Fibroblast of the aortic adventitia (primary cell): ENCODE data around the gene TSPAN14. TPM values are rescaled to one million over a fixed set of nuclear protein-coding genes. Genes with fewer than 3 reads are reported as not detected.
"Not testable (repeated sequence)": the region's sequence is repeated elsewhere in the genome, so short reads cannot be mapped to it uniquely, and the experiment has no call there.

Experiments used
- DNase-seq: peaks from one replicate; pipeline ENCODE4 v3.0.0-alpha.2; 2010; ENCODE audit warnings: low read depth
- H3K4me3 ChIP-seq: 2 replicates; pipeline ENCODE4 v1.5.1; 2011; ENCODE audit warnings: low read depth, mild to moderate bottlenecking, control low read depth, low read length, moderate library complexity
- total RNA-seq: library from RNA; depleted of rRNA; stranded (reverse); fragments of >200 nt; gene quantifications from 2 replicates; pipeline ENCODE4 v1.2.3, GENCODE V29; 2012; ENCODE audit warnings: low replicate concordance
- TF ChIP-seq, protein P1 (sequence below): IDR thresholded peaks from 2 replicates; pipeline ENCODE4 v1.5.1; 2011; ENCODE audit warnings: mild to moderate bottlenecking, low read length, control low read depth, inconsistent platforms; ENCODE audit not compliant: insufficient read depth

Gene TSPAN14
- total RNA-seq, 1 donor, result 21.3 TPM

- TF ChIP-seq, protein P1, sequence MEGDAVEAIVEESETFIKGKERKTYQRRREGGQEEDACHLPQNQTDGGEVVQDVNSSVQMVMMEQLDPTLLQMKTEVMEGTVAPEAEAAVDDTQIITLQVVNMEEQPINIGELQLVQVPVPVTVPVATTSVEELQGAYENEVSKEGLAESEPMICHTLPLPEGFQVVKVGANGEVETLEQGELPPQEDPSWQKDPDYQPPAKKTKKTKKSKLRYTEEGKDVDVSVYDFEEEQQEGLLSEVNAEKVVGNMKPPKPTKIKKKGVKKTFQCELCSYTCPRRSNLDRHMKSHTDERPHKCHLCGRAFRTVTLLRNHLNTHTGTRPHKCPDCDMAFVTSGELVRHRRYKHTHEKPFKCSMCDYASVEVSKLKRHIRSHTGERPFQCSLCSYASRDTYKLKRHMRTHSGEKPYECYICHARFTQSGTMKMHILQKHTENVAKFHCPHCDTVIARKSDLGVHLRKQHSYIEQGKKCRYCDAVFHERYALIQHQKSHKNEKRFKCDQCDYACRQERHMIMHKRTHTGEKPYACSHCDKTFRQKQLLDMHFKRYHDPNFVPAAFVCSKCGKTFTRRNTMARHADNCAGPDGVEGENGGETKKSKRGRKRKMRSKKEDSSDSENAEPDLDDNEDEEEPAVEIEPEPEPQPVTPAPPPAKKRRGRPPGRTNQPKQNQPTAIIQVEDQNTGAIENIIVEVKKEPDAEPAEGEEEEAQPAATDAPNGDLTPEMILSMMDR, result no peak
- DNase-seq, result peak; percentile 37
- no peak overlapping the region for H3K4me3 ChIP-seq
These were observed 20.8 kb downstream of the TSPAN14 start for GRCh38 chr10:80474941-80475340.

DNA sequence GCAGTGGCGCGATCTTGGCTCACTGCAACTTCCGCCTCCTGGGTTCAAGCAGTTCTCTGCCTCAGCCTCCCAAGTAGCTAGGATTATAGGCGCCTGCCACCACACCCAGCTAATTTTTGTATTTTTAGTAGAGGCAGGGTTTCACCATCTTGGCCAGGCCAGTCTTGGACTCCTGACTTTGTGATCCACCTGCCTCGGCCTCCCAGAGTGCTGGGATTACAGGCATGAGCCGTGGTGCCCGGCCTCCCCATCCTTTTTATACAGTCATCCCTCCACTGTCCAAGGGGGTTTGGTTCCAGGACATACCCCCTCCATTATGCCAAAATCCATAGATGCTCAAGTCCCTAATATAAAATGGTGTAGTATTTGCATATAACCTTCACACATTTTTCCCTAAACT, 21.5 kb downstream of the TSPAN14 start:
- H3K4me3 ChIP-seq, DNase-seq: not testable (repeated sequence)

GRCh38 chr10:80476685-80477084, 22.6 kb downstream of the TSPAN14 start:
- no peak for DNase-seq
- TF ChIP-seq, protein P1, result no peak
- no peak overlapping the region for H3K4me3 ChIP-seq

- H3K4me3 ChIP-seq, result no peak overlapping the region
- peak; percentile 71 for DNase-seq
- TF ChIP-seq, protein P1, result no peak
These were observed 23.7 kb downstream of the TSPAN14 start for GRCh38 chr10:80477813-80478212.

DNA sequence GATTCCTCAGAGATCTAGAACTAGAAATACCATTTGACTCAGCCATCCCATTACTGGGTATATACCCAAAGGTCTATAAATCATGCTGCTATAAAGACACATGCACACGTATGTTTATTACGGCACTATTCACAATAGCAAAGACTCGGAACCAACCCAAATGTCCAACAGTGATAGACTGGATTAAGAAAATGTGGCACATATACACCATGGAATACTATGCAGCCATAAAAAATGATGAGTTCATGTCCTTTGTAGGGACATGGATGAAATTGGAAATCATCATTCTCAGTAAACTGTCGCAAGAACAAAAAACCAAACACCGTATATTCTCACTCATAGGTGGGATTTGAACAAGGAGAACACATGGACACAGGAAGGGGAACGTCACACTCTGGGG, 26.3 kb downstream of the TSPAN14 start:
- H3K4me3 ChIP-seq, DNase-seq: not testable (repeated sequence)

DNA sequence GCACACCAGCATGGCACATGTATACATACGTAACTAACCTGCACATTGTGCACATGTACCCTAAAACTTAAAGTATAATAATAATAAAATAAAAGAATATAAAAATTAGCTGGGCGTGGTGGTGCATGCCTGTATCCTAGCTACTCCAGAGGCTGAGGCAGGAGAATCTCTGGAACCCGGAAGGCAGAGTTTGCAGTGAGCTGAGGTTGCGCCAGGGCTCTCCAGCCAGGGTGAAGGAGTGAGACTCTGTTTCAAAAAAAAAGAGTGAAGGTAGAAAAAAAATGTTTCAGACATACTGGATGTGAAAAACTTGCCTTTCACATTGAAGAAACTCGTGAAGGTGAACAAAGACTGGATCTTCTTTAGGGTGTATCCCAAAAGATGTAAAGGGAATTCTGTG, 26.7 kb downstream of the TSPAN14 start:
- no peak for DNase-seq
- TF ChIP-seq, protein P1, result no peak

DNA sequence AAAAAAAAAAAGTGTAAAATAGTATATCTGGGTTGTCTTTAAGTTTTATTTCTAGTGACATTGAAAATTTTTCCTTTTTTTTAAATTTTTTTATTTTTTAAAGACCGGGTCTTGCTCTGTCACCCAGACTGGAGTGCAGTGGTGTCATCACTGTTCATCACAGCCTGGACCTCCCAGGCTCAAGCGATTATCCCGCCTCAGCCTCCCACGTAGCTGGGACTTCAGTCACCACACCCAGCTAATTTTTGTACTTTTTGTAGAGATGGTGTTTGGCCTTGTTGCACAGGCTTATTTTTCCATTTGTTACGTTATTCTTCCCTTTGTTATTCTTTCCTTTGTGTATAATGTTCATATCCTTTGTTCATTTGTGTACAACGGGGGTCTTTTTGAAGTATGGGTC, 30.1 kb downstream of the TSPAN14 start:
- DNase-seq, result no peak
- TF ChIP-seq, protein P1, result no peak
- no peak overlapping the region for H3K4me3 ChIP-seq

More for the DNA sequence above, 26.7 kb downstream of the TSPAN14 start:
- H3K4me3 ChIP-seq, result no peak overlapping the region

- DNase-seq, result no peak
These were observed 30.6 kb downstream of the TSPAN14 start for GRCh38 chr10:80484676-80485075.

More at GRCh38 chr10:80484676-80485075, 30.6 kb downstream of the TSPAN14 start:
- TF ChIP-seq, protein P1, result no peak
- H3K4me3 ChIP-seq, result no peak overlapping the region
